ENCODE measurements around the gene IFNL1. TPM values are rescaled to one million over a fixed set of nuclear protein-coding genes. Genes with fewer than 3 reads are reported as not detected.

The IFNL1 gene
- total and polyA plus RNA-seq, 2 donors (not counting 3 experiments of a cell fraction or from before 2014, with no cell fraction given), result not detected

DNA sequence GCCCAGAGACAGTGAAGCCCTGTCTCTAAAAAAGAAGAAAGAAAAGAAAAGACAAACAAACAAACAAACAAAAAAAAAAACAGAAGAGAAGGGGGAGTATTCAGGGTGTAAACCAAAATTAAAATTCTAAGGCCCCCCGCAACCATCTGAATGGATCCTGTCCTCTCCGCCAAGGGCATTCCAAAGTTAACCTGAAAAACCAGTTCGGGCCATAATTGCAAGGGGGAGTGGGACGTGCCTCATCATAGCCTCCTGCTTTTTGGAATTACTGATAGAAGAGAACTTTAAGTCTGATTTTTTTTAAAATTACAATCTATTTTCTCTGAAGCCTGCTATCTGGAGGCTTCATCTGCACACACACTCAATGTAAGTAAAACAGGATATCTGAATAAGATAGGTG lies 33.7 kb upstream of the IFNL1 start:
- BruUV-seq (replicated peaks), result no TSS peak
- TF ChIP-seq GATA2 (IDR thresholded peaks at IDR 0.05; ENCODE audit: insufficient read depth, insufficient read length, low read depth, low read length), result no peak
- no peak for TF ChIP-seq JUN (IDR thresholded peaks at IDR 0.05; ENCODE audit: borderline replicate concordance, insufficient read depth, insufficient read length, low read depth)
- TF ChIP-seq EZH2 (IDR thresholded peaks at IDR 0.05; ENCODE audit: borderline replicate concordance, low read depth, low read length, severe bottlenecking), result no peak
- no peak for TF ChIP-seq MYC (IDR thresholded peaks at IDR 0.05; ENCODE audit: low read depth, low read length)
- no peak for TF ChIP-seq POLR2A (IDR thresholded peaks at IDR 0.05; ENCODE audit: low read depth, low read length)
- TF ChIP-seq FOS (IDR thresholded peaks at IDR 0.05; ENCODE audit: borderline replicate concordance, insufficient read depth, low read length), result no peak
- no peak for TF ChIP-seq CTCF (IDR thresholded peaks at IDR 0.05; ENCODE audit: extremely low read depth in 1 of 2, insufficient read depth in 1 of 2, low read depth in 1 of 2, low read length in 2 of 2)
- TF ChIP-seq MAX (IDR thresholded peaks at IDR 0.05; ENCODE audit: insufficient read depth, insufficient read length), result no peak
- TF ChIP-seq POLR2AphosphoS5 (IDR thresholded peaks at IDR 0.05; ENCODE audit: insufficient read depth, low read depth, low read length), result no peak
- POLR2A ChIA-PET, result no interaction called here

More for the DNA sequence above, 33.7 kb upstream of the IFNL1 start:
- CTCF ChIA-PET, result interaction anchor here (0.6 to 1.3 kb wide), 3 partner anchors 13 to 136 kb away, joined by 3 to 4 read pairs (median 4); partner anchors contain the start of gene IFNL4
- no peak for FAIRE-seq
- H3K27ac ChIP-seq (ENCODE audit: insufficient read depth, low read depth, low read length), result no peak overlapping the region
- no peak overlapping the region for H3K4me2 ChIP-seq (ENCODE audit: insufficient read depth, low read length)
- H3K36me3 ChIP-seq (ENCODE audit: control insufficient read depth in 2 of 2, extremely low read depth in 1 of 2, insufficient read depth in 2 of 2, low read length in 2 of 2), result no peaks in the 10 kb centered on the region
- no peak for DNase-seq (ENCODE audit: low read depth, low spot score)
- H3K27me3 ChIP-seq (ENCODE audit: control insufficient read depth in 2 of 2, insufficient read depth in 2 of 2, low read length in 2 of 2), result peaks cover 32 to 42% of the 10 kb centered on the region in 2 experiments
- intact Hi-C loops (cut with micrococcal nuclease) (no loop called here), dilution Hi-C loops (cut with MboI; ENCODE audit: extremely low pct_ligation_motif_present, low sequenced_read_pairs) (no loop called here)
- H3K9me3 ChIP-seq (replicated peaks; ENCODE audit: control insufficient read depth, insufficient read depth, low read length), result no peaks in the 10 kb centered on the region
- no peaks in the 10 kb centered on the region for H4K20me1 ChIP-seq (replicated peaks; ENCODE audit: control insufficient read depth, extremely low read depth, insufficient read depth, low read length)
- no peaks in the 10 kb centered on the region for H3K4me1 ChIP-seq (ENCODE audit: control insufficient read depth, extremely low read depth, insufficient read depth, low read length)
- H3K79me2 ChIP-seq (ENCODE audit: control insufficient read depth, insufficient read depth, low read length), result no peaks in the 10 kb centered on the region
- no peak overlapping the region for H3K4me3 ChIP-seq (replicated peaks in 1 of 3; ENCODE audit: insufficient read depth in 1 of 3, low read depth in 1 of 3, low read length in 3 of 3)
- H3K9ac ChIP-seq (replicated peaks; ENCODE audit: extremely low read depth, insufficient read depth, low read length), result no peak overlapping the region
- no peak overlapping the region for H2AFZ ChIP-seq (ENCODE audit: low read depth, low read length)
- H3K9me1 ChIP-seq (replicated peaks; ENCODE audit: control insufficient read depth, extremely low read depth, insufficient read depth, low read length), result no peaks in the 10 kb centered on the region

Measured in endothelial cell of umbilical vein (primary cell).